ENCODE results near the gene GPR3. TPM values are rescaled to one million over a fixed set of nuclear protein-coding genes. Genes with fewer than 3 reads are reported as not detected.
"Not testable (repeated sequence)": the region's sequence is repeated elsewhere in the genome, so short reads cannot be mapped to it uniquely, and the experiment has no call there.

GPR3 gene
- total RNA-seq, 1 donor from 2014 or later, result 0.52 TPM

DNA sequence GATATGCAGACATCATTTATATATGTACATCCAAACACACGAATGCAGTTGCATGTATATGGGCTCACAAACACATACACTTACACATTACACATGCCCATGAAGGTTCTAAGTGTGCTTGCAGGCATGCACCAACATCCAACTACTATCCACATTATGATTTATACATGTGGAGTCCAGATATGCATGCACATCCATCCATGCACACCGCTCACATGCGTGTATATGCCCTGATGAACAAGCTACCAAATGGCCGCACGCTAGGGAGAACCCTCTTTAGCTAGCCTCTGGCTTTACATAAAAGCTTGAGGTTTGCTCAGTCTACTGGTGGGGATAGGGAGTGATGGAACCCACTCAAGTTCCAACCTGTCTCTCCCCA, 8.5 kb downstream of the GPR3 start:
- no peak for ATAC-seq

DNA sequence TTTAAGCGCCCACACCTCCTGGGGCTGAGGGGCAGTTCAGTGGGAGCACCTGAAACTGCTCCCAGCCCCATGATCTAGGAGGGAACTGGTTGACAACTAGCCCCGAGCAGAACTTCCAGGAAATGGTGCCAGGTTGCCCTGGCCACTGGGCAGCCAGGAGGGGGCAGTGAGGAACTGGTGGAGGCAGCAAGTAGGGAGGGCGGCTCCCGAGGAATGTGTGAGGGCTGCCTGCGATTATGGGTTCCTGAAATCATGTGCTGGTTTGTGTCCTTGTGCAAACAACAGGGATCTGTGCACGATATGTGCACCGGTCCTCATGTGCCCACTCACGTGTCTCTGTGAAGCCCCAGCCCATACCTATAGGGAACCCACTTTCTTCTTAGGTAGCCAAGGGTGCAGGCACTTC, 9.9 kb downstream of the GPR3 start:
- ATAC-seq, result peak; percentile 27

DNA sequence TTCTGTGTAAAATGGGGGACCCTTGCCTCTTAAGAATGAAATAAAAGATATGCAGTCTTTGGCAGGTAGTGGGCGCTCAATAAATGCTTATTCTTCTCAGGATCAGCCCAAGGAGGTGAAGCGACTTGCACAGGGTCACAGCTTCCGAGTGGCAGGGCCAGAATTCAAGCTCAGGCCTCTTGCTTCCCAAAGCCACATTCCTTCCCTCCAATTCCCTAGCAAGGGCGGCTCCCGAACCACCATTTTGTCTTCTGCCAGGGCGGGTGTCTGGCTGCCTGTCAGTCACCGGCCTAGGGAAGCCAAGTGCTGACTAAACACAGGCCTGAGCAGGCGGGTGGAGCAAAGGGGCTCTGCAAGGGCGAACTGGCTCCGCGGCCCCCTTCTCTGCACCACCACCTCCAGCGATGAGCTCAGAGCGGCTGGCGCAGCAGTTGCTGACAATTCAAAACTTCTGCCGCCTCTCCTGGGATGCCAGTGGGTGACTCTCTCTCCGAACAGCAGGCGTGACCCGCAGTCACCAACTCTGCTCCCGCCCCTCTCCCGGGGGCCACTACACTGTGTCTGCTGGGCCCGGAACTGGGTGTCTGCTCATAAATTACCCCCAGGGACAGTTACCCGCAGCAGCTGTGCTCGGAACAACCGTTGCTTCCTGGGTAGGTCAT, 10.8 kb downstream of the GPR3 start:
- peak; percentile 49 for ATAC-seq

DNA sequence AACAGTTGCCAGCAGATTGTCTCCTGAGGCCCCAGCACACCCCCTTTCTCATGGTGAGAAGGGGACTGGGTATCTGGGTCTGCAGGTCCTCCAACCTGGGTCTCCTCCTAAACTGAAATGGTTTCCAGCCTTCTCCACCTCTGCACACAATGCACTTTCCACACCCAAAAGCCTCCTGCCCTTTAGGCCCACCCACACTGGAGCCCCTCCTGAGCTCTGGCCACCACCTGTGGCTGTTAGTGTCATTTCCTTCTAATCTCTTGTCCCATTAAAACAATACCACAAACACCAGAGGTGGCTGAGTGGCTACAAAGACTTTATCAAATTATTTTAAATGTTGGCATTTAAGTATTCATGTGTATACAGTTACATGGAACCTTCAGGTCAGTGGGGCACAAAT, 11.5 kb downstream of the GPR3 start:
- ATAC-seq, result no peak

DNA sequence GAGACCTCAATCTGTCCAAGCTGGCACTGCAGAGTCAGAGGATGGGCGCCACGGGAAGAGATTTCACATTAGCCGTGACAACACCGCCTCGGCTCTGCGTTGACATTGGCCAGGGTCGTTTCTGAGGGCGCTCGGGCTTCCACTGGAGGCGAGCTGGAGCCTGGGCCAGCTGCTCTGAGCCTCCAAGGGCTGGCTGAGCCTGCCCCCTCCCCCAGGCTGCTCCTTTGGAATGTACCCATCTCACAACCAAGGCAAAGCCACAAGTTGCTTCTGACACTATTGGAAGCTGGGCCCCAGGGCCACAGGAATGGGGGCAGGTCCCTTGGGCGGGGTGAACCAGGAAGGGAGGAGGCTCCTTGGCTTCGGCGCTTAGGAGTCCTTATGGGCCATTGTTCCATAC, 12.7 kb downstream of the GPR3 start:
- peak; percentile 49 for ATAC-seq

DNA sequence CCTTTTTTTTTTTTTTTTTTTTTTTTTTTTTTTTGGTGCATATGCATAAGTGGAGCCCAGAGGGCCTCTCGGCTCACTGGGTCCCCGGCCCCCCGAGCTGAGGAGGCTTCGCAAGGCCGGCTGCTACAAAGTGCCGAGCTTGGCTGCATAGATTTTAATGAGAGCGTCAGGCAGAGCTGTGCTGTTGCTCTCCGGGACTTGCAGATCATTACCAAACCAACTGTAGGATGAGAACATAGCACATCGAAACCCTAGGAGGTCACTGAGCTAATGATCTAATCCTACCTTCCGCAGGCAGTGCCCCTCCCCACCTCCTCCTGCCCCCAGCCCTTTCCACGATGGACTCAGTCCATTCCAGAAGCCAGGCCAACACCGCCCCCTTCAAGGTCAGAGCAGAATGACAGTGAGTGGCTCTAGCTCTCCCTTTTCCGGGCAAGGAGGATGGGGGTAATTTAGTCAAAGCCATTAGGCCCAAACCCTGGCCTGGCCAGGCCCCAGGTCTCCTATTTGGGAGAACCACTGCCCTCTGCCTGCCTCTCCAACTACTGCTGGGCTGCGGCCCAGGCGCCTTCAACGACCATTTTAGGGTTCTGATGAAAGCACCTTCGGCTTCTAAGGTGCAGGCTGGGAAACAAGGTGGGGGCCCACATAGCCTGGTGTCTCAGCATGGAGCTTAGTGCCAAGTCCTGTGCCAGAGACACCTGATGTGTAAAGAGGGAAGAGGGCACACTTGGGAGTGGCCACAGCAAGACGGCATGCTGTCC, 13.4 kb downstream of the GPR3 start:
- ATAC-seq, result not testable (repeated sequence)

DNA sequence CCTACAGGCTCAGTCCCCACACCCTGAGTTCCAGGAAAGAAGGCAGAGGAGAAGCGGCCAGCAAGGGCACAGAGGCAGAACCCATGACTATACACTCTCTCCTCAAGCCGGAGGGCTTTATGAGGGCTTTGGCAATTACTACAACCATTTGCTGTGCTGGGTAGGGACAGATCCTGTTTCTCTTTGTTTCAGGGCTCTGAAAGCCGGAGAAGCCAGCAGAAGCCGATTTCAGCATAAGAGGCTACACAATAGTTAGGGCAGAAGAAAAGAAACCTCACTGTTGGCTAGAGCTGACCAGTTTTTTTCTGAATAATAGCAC, 13.9 kb downstream of the GPR3 start:
- ATAC-seq, result peak; percentile 42

DNA sequence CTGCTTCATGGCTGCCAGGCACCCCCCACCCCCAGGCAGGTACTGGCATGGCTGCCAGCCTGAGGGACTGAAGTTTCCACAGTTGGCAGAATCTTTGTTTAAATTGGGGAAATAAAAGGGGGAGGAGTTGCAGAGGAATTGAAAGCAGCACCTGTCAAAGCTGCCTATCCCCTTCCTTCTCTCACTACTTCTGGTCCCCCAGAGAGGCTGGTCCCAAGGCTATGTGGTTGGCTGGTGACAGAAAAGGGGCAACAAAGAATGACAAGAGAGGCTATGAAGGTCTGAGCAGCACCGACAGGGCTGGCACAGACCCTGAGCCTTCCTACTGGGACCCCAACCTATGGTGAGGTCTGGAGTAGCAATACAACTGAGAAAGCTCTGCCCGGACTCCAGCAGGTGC, 14.4 kb downstream of the GPR3 start:
- not testable (repeated sequence) for ATAC-seq

DNA sequence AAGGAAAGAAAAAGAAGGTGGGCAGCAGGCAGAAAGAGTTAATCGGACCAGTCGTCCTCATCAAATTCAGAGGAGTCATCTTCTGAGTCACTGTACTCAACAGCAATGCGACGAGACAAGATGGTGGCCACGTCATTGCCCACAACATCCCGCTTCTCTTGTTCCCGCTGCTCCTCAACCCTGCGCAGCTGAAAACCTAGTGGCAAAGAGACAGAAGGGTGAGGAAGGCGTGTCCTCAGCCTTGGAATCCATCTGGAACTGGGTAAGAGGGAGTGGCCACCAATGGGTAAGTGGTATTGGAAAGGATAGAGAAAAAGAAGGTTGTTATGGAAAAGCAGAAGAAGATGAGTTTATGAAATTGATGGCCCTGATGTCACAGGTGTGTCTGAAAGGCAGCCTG, 15.7 kb downstream of the GPR3 start:
- no peak for ATAC-seq

DNA sequence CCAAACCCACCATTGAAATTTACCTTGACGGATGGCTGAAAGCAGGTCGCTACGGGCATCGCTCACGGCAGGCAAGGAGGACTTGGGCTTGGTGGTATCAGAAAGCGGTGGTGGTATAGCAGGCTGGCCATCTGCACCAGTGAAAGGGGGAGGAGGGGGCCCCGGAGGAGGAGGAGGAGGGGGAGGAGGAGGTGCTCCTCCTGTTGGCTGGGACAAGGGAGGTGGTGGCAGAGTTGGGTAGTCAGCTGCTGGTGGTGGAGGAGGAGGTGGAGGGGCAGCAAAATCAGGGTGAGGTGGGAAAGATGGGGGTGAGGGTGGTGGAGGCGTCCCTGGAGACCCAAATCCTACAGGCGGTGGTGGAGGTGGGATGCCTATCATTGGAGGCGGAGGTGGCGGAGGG, 17.2 kb downstream of the GPR3 start:
- ATAC-seq, result no peak

DNA sequence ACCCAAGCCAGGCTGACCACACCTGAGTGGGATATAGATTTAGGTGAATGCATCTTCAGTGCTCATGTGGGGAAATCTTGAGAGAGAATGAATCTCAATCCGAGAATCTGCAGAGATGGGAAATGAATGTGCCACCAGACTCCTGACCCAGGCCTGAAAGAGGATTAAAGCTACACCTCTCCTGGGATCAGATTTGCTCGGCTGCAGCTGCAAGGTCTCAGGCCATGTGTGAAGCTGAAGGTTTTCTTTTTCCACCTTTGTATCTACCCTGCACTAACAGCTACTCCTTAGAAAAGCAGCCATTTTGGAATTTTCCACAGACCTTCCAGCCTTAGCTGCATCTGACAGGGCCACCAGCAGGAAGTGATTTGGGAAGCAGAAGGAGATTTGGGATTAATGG, 18.3 kb downstream of the GPR3 start:
- no peak for ATAC-seq

DNA sequence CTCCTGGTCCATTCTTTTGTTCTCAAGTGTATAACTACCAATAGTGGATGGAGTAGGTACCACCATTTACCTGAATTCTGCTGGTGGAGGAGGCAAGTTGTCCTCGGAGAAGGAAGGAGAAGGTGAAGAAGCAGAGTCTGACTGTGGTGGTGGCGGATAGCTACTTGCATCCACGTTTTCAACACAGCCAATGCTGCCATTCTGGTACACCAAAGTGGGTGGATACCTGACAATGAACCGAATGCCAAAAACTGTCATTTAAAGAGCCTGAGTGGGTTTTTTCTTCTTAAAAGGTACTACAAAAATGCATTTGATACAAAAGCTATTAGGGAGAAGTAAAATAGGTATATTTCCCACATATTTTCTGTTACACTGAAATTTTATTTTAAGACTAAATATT, 20.1 kb downstream of the GPR3 start:
- no peak for ATAC-seq

DNA sequence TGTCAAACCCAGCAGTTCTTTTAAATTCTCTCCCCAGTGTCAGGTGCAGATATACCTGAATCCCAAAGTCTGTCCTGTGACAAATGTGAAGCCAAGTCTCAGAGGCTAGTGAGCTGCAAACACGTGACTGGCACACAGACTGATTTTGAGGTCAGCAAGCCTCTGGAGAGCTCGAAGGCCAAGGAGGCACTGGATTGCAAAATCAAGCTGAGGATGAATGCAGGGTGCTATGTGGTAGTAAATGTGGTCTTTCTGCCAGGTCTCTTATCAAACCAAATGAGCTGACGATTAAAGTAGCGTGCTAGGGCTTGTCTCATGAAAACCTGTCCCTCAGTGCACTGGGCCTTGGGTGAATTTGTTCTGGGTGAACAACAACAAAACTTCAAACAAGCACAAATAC, 20.6 kb downstream of the GPR3 start:
- peak; percentile 11 for ATAC-seq

DNA sequence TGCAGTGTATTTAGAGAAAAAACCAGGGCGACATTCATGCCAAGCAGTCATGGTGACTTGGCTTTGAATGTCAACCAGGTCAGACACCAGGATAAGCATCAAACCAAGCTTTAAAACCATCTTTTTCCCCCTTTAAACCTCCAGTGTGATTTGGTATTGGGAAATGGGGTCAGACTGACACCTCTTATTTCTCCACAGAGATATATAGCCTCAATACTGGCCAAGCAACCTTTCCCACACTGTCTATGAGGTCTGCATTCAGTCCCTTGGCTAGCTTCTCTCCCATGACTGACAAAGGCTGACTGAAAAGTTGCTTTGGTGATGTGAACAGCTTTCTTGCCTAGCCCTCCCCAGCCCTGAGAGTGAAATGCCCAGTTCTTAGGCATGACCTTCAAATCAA, 21.7 kb downstream of the GPR3 start:
- ATAC-seq, result no peak

DNA sequence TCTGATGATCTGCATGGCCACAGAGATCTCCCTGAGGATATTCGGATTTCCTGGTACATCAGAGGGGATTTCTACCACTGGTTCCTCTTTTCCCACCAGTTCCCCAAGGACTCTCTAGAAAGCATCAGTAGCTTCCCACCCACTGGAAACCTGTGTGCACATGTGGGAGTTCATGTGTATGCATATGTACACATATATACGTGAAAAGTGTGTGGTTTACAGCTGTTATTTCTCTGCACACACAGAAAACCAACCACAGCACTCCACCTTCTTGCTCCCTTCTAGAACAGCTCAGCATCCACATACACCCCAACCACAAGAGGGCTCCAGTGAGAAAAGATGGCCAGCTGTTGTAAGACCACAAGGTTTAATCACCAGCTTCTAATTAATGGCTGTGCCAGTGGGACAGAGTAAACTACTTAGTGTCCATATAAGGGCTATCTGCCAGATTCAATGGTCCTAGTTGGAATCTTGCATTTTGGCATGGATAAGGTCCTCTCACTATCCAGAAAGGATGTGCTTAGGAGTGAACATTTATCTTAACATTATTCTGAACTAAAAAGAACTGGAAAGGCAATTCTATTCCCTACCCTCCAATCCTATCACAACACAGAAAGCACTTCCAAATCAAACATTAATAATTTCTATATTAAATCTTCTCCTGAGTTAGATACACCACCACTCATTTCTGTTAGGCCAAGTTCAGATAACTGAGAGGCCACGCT, 24.1 kb downstream of the GPR3 start:
- ATAC-seq, result peak; percentile 49

DNA sequence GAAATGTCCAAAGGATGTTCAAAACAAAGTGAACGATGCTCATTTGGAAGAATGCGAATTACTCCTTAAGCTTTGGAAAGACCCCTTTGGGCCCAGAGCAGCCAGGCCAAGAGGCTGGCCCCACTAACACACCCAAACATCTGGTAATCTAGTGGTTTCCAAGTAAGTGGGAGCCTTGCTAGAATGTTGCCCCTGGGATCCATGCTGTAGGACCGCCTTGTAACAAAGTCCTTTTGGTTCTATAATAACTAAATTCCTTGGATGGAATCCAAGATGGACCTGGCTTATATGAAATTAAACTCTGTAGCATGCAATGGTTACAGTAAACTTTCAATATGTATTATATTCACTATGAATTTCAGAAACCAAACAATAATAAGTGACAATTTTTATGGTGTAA, 25.3 kb downstream of the GPR3 start:
- ATAC-seq, result no peak

DNA sequence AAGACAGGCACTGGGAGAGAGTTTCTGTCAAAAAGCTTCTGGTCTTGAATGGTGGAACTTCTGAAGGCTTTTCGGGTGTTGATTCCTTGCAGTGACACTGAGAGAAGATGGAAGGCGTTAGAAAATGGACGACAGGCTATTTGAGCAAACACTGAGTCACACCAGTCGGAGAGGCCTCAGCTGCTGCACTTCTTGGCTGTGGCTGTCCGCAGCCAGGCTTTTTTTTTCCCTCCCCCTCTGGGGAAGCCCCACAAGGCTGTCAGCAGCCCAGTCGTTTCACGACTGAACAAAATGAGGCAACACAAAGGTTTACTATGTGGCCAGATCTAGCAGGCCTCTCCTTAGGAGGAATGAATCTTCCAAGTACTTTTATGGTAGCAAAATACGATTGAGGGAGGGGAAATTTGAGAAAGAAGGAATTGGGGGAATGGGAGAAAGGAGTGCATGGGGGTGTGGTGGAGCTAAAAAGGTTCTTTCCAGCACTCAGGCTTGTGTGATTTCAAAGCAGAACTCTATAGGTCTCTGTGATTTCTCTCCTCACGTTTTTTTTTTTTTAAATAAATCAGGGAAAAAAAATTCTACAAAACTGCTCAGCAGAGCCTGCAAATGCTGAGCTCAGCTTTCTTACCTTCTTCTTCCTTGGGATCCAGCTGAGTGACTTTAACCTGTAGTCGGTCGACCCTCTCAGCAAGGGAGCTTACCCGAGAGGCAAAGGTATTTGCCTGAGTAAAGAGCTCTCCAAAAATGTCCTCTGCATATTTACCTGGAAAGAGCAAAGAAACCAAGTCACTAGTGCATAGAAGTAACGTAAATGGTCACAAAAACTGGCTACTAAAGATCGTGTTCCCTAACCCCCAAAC, 26.1 kb downstream of the GPR3 start:
- ATAC-seq, result peak; percentile 81

DNA sequence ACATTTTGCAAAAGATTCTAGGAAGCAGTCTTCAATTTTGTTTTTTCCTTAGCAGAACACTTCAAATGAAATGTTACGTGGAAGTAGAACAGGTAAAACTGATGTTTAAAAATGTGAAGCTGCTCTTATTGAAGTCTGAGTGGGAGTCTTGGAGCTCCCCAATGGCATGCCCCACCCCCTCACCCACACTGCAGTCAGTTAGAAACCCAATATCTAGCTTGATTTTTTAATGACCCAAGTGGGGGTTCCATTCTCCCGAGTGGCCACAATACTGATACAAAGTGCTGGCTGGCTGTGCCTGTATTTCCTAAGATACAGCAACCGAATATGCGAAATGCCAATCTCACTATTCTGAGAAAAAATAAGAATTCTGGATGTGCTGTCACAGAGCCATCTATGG, 31.3 kb downstream of the GPR3 start:
- ATAC-seq, result no peak

DNA sequence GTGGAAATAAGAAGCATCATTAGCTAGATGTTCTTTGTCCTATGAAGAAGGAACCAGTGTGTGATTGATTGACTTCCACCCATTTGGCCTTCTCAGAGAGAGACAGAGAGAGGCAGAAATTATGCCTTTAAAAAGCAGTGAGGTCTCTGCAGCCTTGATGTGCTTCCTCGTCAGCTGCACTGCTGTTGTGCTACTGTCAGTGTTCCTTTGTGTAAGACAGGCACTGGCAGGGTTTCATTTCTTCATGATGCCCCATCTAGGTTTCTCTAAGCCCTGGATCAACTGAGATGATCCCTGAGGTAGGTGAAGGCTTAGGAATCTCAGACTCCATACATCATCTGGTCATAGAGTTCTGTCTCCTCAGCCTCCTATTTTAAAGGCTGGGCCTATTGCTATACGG, 34.9 kb downstream of the GPR3 start:
- no peak for ATAC-seq

DNA sequence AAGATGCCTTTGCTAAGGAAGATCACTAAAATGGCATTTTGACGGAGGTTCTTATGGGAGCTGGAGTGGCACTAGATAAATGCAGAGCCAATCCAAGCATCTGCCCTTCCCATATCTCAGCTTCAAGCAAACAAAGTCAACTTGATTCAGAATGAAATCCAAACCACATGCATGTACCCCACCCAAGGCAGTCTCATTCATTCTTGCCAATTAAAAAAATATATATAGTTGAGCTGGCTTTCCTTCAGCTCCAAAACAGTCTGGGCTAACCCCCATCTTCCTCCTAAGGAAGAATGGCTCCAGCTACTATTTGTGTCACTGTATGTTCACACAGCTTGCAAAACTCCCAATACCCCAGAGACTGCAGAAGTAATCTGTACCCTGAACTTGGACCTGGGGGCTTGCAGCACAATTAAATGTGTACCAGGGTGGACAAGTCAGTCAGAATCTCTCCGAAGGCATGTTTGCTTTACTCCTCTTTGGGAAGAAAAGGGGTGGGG, 35.4 kb downstream of the GPR3 start:
- ATAC-seq, result no peak

DNA sequence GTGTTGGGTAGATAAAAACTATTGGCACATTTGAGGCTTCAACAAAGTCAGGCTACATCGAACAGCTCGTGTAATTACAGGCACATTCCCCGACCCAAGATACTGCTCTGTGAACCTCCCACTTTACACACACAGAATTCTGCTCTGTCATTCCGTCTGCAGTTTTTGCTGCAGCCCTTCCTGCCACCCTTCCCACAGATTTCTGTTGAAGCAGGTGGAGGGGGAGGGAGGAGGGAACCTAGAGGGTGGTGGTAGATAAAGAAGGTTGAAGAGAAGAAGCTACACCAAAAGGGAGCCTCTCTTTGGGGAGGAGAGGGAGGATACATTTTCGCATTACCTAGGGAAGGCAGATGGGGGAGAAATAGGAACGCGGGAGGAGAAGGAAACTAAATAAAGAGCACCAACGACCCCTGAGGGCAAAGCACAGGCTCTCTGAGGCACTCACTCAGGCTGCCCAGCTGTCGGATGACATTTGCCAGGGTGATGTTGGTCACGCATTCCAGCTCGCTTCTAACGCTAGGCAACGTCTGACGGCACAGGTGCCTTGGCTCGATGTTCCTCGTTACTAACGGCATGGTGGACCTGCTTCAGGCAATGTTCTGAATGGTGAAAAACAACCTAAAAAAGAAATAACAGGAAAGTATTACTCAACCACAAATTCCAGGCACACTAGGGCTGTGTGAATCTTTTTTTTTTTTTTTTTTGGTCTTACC, 36.0 kb downstream of the GPR3 start:
- peak; percentile 6 for ATAC-seq

DNA sequence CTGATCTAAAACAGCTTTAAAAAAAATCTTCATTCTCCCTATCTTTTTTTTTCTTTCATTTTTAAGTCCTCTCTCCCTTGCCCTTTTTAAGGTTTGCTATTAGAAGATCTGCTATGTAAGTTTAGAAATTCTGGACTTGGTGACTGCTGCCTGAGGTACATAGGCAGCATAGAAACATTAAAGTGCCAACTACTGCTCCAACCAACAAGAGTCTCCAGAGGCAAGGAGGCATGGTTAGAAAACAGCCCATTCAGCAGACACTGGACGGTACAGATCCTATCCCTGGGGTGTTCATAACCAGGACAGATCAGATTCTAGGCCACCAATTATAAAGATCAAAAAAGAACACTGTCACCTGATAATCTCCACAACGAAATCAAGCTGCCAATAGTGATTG, 36.6 kb downstream of the GPR3 start:
- no peak for ATAC-seq
